Neural cell (in vitro differentiated cells): ENCODE results near the gene KNG1. TPM values are rescaled to one million over a fixed set of nuclear protein-coding genes. Genes with fewer than 3 reads are reported as not detected.

Source experiments
- H2AFZ ChIP-seq: fragments of 200-600, 300-800 bp; sonication (generic), shearing (Covaris generic); 2 replicates; pipeline ENCODE4 v1.6.0; 2014; ENCODE audit warnings: low read depth, mild to moderate bottlenecking, antibody characterized with exemption, low read length, moderate library complexity
- H3F3A ChIP-seq: fragments of 200-600 bp; shearing (Covaris generic); 2 replicates; pipeline ENCODE4 v1.6.1; 2016; ENCODE audit warnings: mild to moderate bottlenecking, moderate library complexity, mixed read lengths, antibody characterized with exemption, low read length; ENCODE audit not compliant: insufficient read depth, poor library complexity, severe bottlenecking
- H3K27ac ChIP-seq: fragments of 200-600, 300-800 bp; sonication (generic), shearing (Covaris generic); 2 replicates; pipeline ENCODE4 v1.5.1; 2014; ENCODE audit warnings: mild to moderate bottlenecking, low read length, moderate library complexity
- H3K27me3 ChIP-seq: fragments of 300-800, 200-600 bp; sonication (generic), shearing (Covaris generic); 2 replicates; pipeline ENCODE4 v1.6.0; 2014; ENCODE audit warnings: mild to moderate bottlenecking, low read depth, low read length, moderate library complexity; ENCODE audit not compliant: insufficient read depth
- H3K36me3 ChIP-seq: fragments of 300-800, 200-600 bp; sonication (generic), shearing (Covaris generic); 2 replicates; pipeline ENCODE4 v1.5.1; 2014; ENCODE audit warnings: mild to moderate bottlenecking, antibody characterized with exemption, low read length, moderate library complexity; ENCODE audit not compliant: insufficient read depth
- H3K4me2 ChIP-seq: fragments of 300-800, 200-600 bp; sonication (generic), shearing (Covaris generic); 2 replicates; pipeline ENCODE4 v1.6.0; 2014; ENCODE audit warnings: mild to moderate bottlenecking, low read length
- H3K4me3 ChIP-seq: fragments of 300-800, 200-600 bp; sonication (generic), shearing (Covaris generic); 2 replicates; pipeline ENCODE4 v1.5.1; 2014; ENCODE audit warnings: mild to moderate bottlenecking, low read length, moderate library complexity
- H3K79me2 ChIP-seq: fragments of 200-600 bp; shearing (Covaris generic); replicated peaks from 2 replicates; pipeline ENCODE4 v1.6.0; 2014; ENCODE audit warnings: mild to moderate bottlenecking, low read length, moderate library complexity; ENCODE audit not compliant: insufficient read depth
- H3K9ac ChIP-seq: fragments of 300-800, 200-600 bp; sonication (generic), shearing (Covaris generic); 2 replicates; pipeline ENCODE4 v1.6.1; 2016; ENCODE audit warnings: mild to moderate bottlenecking, low read length, mixed read lengths
- H3K9me2 ChIP-seq: fragments of 200-600 bp; shearing (Covaris generic); 2 replicates; pipeline ENCODE4 v1.6.1; 2016; ENCODE audit warnings: mild to moderate bottlenecking, low read length, mixed read lengths; ENCODE audit not compliant: insufficient read depth
- H3K9me3 ChIP-seq: fragments of 200-600, 300-800 bp; sonication (generic), shearing (Covaris generic); 2 replicates; pipeline ENCODE4 v1.6.1; 2016; ENCODE audit warnings: mild to moderate bottlenecking, mixed run types, low read length, moderate library complexity, mixed read lengths
- H4K20me1 ChIP-seq: fragments of 200-600 bp; shearing (Covaris generic); 2 replicates; pipeline ENCODE4 v1.6.1; 2016; ENCODE audit warnings: mild to moderate bottlenecking, mixed run types; ENCODE audit not compliant: insufficient read depth
- EP300 ChIP-seq: fragments of 450-650 bp; conservative IDR thresholded peaks from 2 replicates; pipeline ENCODE4 v1.6.1; 2014; ENCODE audit warnings: antibody characterized with exemption, mild to moderate bottlenecking, moderate library complexity; ENCODE audit not compliant: poor library complexity, severe bottlenecking
- EZH2 ChIP-seq: fragments of 200-600, 300-800 bp; shearing (Covaris generic), sonication (generic); IDR thresholded peaks from 2 replicates; pipeline ENCODE4 v1.6.1; 2014; ENCODE audit warnings: antibody characterized with exemption, low read length, borderline replicate concordance, mild to moderate bottlenecking; ENCODE audit not compliant: insufficient read depth, poor library complexity, severe bottlenecking
- MXI1 ChIP-seq: fragments of 450-650 bp; conservative IDR thresholded peaks from 2 replicates; pipeline ENCODE4 v1.6.1; 2014; ENCODE audit warnings: antibody characterized with exemption, mild to moderate bottlenecking; ENCODE audit not compliant: poor library complexity, severe bottlenecking
- POLR2AphosphoS5 ChIP-seq: IDR thresholded peaks from 2 replicates; pipeline ENCODE4 v1.6.1; 2012
- RAD21 ChIP-seq: fragments of 450-650 bp; conservative IDR thresholded peaks from 2 replicates; pipeline ENCODE4 v1.6.1; 2014; ENCODE audit warnings: antibody characterized with exemption, mild to moderate bottlenecking, moderate library complexity
- SMC3 ChIP-seq: fragments of 450-650 bp; conservative IDR thresholded peaks from 2 replicates; pipeline ENCODE4 v1.6.1; 2014; ENCODE audit warnings: antibody characterized with exemption, mild to moderate bottlenecking, moderate library complexity; ENCODE audit not compliant: poor library complexity
- TAF1 ChIP-seq: IDR thresholded peaks from 2 replicates; pipeline ENCODE4 v1.6.1; 2012; ENCODE audit warnings: low read depth
- polyA plus RNA-seq: library from polyadenylated mRNA; depleted of rRNA; stranded (reverse); fragments of >200 nt; gene quantifications from 2 replicates; pipeline ENCODE4 v1.2.3, GENCODE V29; 2014
- TF ChIP-seq, protein P1 (sequence below): IDR thresholded peaks from 2 replicates; pipeline ENCODE4 v1.6.1; 2012; ENCODE audit warnings: borderline replicate concordance
- TF ChIP-seq, protein P2 (sequence below): fragments of 450-650 bp; IDR thresholded peaks from 2 replicates; pipeline ENCODE4 v1.5.1; 2014; ENCODE audit warnings: antibody characterized with exemption, mild to moderate bottlenecking, moderate library complexity; ENCODE audit not compliant: poor library complexity, severe bottlenecking

Gene KNG1
- polyA plus RNA-seq, 1 donor from 2014 or later, result not detected

DNA sequence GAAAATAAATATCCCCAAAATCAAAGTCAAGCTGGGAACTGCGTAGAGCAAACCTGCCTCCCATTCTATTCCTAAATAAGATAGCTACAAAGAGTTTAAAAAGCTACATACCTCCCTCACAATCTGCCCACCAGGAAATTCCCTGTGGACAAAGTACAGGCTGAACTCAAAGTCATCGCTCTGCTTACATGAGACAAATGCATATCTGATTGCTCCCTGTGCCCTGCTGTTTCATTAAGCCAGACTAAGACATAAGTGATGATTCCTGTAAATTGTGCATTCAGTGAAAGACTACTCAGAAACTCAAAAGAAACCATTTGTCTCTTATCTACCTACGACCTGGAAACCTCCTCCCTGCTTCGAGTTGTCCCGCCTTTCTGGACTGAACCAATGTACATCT lies 37.7 kb downstream of the KNG1 start:
- no peak for TF ChIP-seq SMC3
- TF ChIP-seq, protein P1, sequence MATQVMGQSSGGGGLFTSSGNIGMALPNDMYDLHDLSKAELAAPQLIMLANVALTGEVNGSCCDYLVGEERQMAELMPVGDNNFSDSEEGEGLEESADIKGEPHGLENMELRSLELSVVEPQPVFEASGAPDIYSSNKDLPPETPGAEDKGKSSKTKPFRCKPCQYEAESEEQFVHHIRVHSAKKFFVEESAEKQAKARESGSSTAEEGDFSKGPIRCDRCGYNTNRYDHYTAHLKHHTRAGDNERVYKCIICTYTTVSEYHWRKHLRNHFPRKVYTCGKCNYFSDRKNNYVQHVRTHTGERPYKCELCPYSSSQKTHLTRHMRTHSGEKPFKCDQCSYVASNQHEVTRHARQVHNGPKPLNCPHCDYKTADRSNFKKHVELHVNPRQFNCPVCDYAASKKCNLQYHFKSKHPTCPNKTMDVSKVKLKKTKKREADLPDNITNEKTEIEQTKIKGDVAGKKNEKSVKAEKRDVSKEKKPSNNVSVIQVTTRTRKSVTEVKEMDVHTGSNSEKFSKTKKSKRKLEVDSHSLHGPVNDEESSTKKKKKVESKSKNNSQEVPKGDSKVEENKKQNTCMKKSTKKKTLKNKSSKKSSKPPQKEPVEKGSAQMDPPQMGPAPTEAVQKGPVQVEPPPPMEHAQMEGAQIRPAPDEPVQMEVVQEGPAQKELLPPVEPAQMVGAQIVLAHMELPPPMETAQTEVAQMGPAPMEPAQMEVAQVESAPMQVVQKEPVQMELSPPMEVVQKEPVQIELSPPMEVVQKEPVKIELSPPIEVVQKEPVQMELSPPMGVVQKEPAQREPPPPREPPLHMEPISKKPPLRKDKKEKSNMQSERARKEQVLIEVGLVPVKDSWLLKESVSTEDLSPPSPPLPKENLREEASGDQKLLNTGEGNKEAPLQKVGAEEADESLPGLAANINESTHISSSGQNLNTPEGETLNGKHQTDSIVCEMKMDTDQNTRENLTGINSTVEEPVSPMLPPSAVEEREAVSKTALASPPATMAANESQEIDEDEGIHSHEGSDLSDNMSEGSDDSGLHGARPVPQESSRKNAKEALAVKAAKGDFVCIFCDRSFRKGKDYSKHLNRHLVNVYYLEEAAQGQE, result no peak
- TF ChIP-seq EZH2, result no peak
- TF ChIP-seq, protein P2, sequence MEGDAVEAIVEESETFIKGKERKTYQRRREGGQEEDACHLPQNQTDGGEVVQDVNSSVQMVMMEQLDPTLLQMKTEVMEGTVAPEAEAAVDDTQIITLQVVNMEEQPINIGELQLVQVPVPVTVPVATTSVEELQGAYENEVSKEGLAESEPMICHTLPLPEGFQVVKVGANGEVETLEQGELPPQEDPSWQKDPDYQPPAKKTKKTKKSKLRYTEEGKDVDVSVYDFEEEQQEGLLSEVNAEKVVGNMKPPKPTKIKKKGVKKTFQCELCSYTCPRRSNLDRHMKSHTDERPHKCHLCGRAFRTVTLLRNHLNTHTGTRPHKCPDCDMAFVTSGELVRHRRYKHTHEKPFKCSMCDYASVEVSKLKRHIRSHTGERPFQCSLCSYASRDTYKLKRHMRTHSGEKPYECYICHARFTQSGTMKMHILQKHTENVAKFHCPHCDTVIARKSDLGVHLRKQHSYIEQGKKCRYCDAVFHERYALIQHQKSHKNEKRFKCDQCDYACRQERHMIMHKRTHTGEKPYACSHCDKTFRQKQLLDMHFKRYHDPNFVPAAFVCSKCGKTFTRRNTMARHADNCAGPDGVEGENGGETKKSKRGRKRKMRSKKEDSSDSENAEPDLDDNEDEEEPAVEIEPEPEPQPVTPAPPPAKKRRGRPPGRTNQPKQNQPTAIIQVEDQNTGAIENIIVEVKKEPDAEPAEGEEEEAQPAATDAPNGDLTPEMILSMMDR, result no peak
- no peak for TF ChIP-seq EP300
- TF ChIP-seq TAF1, result no peak
- no peak for TF ChIP-seq RAD21
- TF ChIP-seq POLR2AphosphoS5, result no peak
- no peak for TF ChIP-seq MXI1
- Histone ChIP-seq H3K36me3 (no peaks in the 10 kb centered on the region), H3K9me3 (no peaks in the 10 kb centered on the region), H3K9ac (no peak overlapping the region), H3K27ac (no peak overlapping the region), H3K4me2 (no peak overlapping the region), H4K20me1 (no peaks in the 10 kb centered on the region), H3K9me2 (no peaks in the 10 kb centered on the region), H3K79me2 (no peaks in the 10 kb centered on the region), H3K27me3 (no peaks in the 10 kb centered on the region), H3F3A (no peaks in the 10 kb centered on the region), H3K4me3 (no peak overlapping the region), H2AFZ (no peak overlapping the region)

DNA sequence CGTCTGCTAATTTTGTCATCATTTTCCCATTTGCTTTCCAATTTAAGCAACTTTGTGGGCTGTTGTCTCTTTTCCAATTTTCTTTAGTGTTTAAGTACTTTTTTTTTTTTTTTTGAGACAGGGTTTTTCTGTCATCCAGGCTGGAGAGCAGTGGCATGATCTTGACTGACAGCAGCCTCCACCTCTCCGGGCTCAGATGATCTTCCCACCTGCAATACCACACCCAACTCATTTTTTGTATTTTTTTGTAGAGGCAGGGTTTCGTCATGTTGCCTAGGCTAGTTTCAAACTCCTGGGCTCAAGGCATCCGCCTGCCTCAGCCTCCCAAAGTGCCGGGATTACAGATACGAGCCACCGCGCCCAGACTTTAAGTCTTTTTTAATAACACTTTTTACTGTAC lies 40.1 kb downstream of the KNG1 start:
- H3K4me3 ChIP-seq, result no peak overlapping the region
- H4K20me1 ChIP-seq, result no peaks in the 10 kb centered on the region
- no peak overlapping the region for H3K9ac ChIP-seq
- H3K9me2 ChIP-seq, result no peaks in the 10 kb centered on the region
- H3K79me2 ChIP-seq, result no peaks in the 10 kb centered on the region
- H3F3A ChIP-seq, result no peaks in the 10 kb centered on the region
- H3K27ac ChIP-seq, result no peak overlapping the region
- TF ChIP-seq EZH2 (no peak), EP300 (no peak), MXI1 (no peak), TAF1 (no peak), SMC3 (no peak), RAD21 (no peak), POLR2AphosphoS5 (no peak)
- TF ChIP-seq, protein P1, result no peak
- TF ChIP-seq, protein P2, result no peak
- no peak overlapping the region for H3K4me2 ChIP-seq
- H3K27me3 ChIP-seq, result no peaks in the 10 kb centered on the region
- H2AFZ ChIP-seq, result no peak overlapping the region
- no peaks in the 10 kb centered on the region for H3K9me3 ChIP-seq
- no peaks in the 10 kb centered on the region for H3K36me3 ChIP-seq
